ENCODE results near the gene KRT6C. TPM values are rescaled to one million over a fixed set of nuclear protein-coding genes. Genes with fewer than 3 reads are reported as not detected.
"Not testable (repeated sequence)": the region's sequence is repeated elsewhere in the genome, so short reads cannot be mapped to it uniquely, and the experiment has no call there.

The KRT6C gene
- total and polyA plus RNA-seq, 2 experiments from 2014 or later, result 0.07 to 0.18 TPM

DNA sequence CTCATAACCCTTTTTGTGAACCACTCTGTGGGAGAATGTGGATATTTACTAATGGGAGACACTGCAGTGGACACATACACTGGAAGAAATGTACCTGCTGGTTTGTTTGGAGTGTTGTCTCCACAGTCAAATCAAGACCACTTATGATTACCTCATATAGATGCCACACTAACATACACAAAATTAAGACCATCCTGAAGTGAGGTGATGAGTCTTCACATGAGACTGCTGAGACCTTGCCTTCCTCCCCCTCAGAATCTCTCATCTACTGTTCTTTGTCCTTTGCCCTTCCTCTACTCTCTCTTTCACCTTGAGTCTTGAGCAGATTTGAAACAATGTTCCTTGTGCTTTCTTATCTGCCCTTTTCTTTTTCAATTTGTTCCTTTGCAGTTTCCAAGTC lies 15.1 kb upstream of the KRT6C start:
- Histone ChIP-seq H3K4me3 (no peak overlapping the region), H3K4me1 (ENCODE audit: insufficient read depth) (no peaks in the 10 kb centered on the region), H3K36me3 (replicated peaks; ENCODE audit: insufficient read depth, low read depth) (no peaks in the 10 kb centered on the region), H3K79me2 (no peaks in the 10 kb centered on the region), H4K20me1 (ENCODE audit: insufficient read depth, poor library complexity, severe bottlenecking) (no peaks in the 10 kb centered on the region), H3K9me3 (ENCODE audit: low read depth) (no peaks in the 10 kb centered on the region), H3K9me2 (replicated peaks; ENCODE audit: insufficient read depth) (no peaks in the 10 kb centered on the region), H2AFZ (no peak overlapping the region), H3K4me2 (no peak overlapping the region), H3K27me3 (peaks cover 5% of the 10 kb centered on the region), H3K27ac (no peak overlapping the region)
- DNase-seq (ENCODE audit: low spot score), result no peak
- no peak for TF ChIP-seq EZH2phosphoT487 (IDR thresholded peaks at IDR 0.05; ENCODE audit: low read depth, severe bottlenecking, unreplicated experiment)
- TF ChIP-seq EZH2 (IDR thresholded peaks at IDR 0.05; ENCODE audit: borderline replicate concordance), result no peak
- TF ChIP-seq, protein P1, sequence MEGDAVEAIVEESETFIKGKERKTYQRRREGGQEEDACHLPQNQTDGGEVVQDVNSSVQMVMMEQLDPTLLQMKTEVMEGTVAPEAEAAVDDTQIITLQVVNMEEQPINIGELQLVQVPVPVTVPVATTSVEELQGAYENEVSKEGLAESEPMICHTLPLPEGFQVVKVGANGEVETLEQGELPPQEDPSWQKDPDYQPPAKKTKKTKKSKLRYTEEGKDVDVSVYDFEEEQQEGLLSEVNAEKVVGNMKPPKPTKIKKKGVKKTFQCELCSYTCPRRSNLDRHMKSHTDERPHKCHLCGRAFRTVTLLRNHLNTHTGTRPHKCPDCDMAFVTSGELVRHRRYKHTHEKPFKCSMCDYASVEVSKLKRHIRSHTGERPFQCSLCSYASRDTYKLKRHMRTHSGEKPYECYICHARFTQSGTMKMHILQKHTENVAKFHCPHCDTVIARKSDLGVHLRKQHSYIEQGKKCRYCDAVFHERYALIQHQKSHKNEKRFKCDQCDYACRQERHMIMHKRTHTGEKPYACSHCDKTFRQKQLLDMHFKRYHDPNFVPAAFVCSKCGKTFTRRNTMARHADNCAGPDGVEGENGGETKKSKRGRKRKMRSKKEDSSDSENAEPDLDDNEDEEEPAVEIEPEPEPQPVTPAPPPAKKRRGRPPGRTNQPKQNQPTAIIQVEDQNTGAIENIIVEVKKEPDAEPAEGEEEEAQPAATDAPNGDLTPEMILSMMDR (IDR thresholded peaks at IDR 0.05; ENCODE audit: poor library complexity), result no peak

DNA sequence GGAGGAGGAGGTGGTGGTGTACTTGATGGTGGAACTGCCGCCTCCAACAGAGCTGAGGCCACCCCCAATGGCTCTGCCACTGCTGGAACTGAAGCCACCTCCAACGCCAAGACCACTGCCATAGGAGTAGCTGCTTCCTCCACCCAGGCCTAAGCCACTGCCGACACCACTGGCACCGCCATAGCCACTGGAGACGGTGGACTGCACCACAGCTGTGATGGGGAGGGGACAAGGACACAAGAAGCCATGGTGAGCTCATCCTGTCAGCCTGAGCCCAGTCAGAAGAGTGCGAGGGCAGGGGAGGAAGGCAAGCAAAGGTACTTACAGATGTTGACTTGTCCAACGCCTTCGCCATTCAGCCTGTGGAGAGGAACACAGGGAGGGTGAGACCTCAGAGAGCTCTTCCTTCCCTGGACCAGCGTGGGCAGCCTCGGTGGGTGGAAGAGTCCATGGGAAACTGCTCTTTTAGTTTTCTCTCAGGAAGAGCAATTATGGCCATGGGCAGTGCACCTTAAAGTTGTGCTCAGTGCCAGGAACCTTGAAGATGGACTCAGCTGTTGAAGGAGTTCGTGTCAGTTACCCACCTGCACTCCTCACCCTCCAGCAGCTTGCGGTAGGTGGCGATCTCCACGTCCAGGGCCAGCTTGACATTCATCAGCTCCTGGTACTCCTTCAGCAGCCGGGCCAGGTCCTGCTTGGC lies 14.3 kb upstream of the KRT6C start:
- not testable (repeated sequence) for H3K79me2 ChIP-seq; DNase-seq (ENCODE audit: low spot score); H3K36me3 ChIP-seq (replicated peaks; ENCODE audit: insufficient read depth, low read depth); H2AFZ ChIP-seq; H4K20me1 ChIP-seq (ENCODE audit: insufficient read depth, poor library complexity, severe bottlenecking); H3K9me3 ChIP-seq (ENCODE audit: low read depth); H3K9me2 ChIP-seq (replicated peaks; ENCODE audit: insufficient read depth); H3K27ac ChIP-seq; H3K4me1 ChIP-seq (ENCODE audit: insufficient read depth); H3K4me3 ChIP-seq; H3K4me2 ChIP-seq
- H3K27me3 ChIP-seq, result peaks cover 13% of the 10 kb centered on the region
- 87% methylated on average over 15 of the region's 15 CpGs for WGBS (ENCODE audit: low lambda C conversion rate, missing lambda C conversion rate)

DNA sequence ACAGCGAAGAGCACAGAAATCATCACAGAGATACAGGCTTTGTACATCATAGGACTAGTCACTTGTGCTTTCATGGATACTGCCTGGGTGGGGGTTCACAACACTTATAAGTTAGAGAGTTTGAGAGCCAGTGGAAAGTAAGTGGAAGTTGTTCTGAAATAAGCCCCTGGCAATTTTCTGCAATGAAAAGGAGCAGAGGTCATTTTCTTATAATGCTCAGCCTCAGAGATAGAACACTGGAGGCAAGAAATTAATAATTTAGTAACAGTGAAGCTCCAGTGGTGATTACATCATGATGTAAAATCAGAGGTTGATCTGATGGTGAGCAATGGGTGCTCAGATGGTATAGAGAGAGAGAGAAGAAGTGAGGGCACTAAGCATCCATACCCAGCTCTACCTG lies 13.6 kb upstream of the KRT6C start:
- Histone ChIP-seq H3K4me2 (no peak overlapping the region), H3K79me2 (no peaks in the 10 kb centered on the region), H2AFZ (no peak overlapping the region), H3K9me3 (ENCODE audit: low read depth) (no peaks in the 10 kb centered on the region), H3K27me3 (peaks cover 13% of the 10 kb centered on the region), H3K9me2 (replicated peaks; ENCODE audit: insufficient read depth) (no peaks in the 10 kb centered on the region), H3K4me1 (ENCODE audit: insufficient read depth) (no peaks in the 10 kb centered on the region), H3K27ac (no peak overlapping the region), H3K4me3 (no peak overlapping the region), H3K36me3 (replicated peaks; ENCODE audit: insufficient read depth, low read depth) (no peaks in the 10 kb centered on the region), H4K20me1 (ENCODE audit: insufficient read depth, poor library complexity, severe bottlenecking) (no peaks in the 10 kb centered on the region)
- TF ChIP-seq EZH2 (IDR thresholded peaks at IDR 0.05; ENCODE audit: borderline replicate concordance) (no peak), EZH2phosphoT487 (IDR thresholded peaks at IDR 0.05; ENCODE audit: low read depth, severe bottlenecking, unreplicated experiment) (no peak)
- TF ChIP-seq, protein P1 (IDR thresholded peaks at IDR 0.05; ENCODE audit: poor library complexity), result no peak
- DNase-seq (ENCODE audit: low spot score), result no peak
- 92% methylated on average over 1 of the region's 1 CpG for WGBS (ENCODE audit: low lambda C conversion rate, missing lambda C conversion rate)

DNA sequence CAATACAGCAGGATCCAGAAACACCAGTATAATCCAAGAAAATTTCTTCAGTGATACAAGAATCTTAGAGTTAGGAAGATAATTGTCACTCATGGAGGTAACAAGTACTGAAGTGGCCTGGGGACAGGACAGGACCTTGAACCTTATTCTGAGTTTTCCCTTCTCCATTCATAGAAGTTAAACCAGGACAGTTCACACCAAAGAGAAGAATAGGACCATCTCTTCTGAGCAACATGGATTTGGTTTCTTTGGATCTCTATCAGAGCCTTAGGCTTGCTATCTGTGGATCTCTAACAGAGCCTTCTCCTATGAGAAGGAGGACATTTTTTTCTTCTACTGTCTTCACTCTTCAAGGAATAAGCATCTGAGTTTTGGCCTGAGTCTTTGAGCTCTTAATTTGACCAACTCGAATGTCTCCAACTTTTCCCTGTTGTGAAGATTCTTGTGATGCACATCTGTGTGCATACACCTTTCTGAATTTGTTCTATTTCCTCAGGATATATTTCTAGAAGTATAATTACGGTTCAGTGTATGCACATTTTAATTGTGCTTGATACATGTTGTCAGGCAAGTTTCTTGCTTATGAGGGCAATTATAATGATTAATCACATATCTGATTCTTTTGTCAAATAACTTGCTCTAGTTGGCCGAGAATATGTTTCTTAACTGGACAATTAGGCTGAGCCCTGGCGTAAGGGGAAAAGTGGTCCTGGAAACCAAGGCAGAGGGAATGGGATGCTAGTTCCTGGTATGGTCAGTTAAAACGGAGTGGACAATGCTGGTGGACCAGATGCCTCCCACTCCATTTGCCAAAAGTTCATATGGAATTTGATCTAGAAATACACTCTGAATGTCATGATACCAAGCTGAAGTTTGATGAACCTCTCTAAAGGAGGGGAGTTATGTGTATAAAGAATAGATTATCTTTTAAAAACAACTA lies 12.8 kb upstream of the KRT6C start:
- Histone ChIP-seq H3K27ac (no peak overlapping the region), H2AFZ (no peak overlapping the region), H3K79me2 (no peaks in the 10 kb centered on the region), H3K4me3 (no peak overlapping the region), H3K9me2 (replicated peaks; ENCODE audit: insufficient read depth) (no peaks in the 10 kb centered on the region), H4K20me1 (ENCODE audit: insufficient read depth, poor library complexity, severe bottlenecking) (no peaks in the 10 kb centered on the region), H3K36me3 (replicated peaks; ENCODE audit: insufficient read depth, low read depth) (no peaks in the 10 kb centered on the region), H3K4me1 (ENCODE audit: insufficient read depth) (no peaks in the 10 kb centered on the region), H3K9me3 (ENCODE audit: low read depth) (no peaks in the 10 kb centered on the region), H3K4me2 (no peak overlapping the region), H3K27me3 (peaks cover 13% of the 10 kb centered on the region)
- WGBS (ENCODE audit: low lambda C conversion rate, missing lambda C conversion rate), result 89% methylated on average over 5 of the region's 5 CpGs
- TF ChIP-seq EZH2 (IDR thresholded peaks at IDR 0.05; ENCODE audit: borderline replicate concordance) (no peak), EZH2phosphoT487 (IDR thresholded peaks at IDR 0.05; ENCODE audit: low read depth, severe bottlenecking, unreplicated experiment) (no peak)
- TF ChIP-seq, protein P1 (IDR thresholded peaks at IDR 0.05; ENCODE audit: poor library complexity), result no peak
- DNase-seq (ENCODE audit: low spot score), result no peak
